Gastrocnemius medialis (tissue), 4 donors: Measurements from ENCODE around the gene P4HTM.

Experiments
- CTCF ChIP-seq, 5 experiments: fragments of 450-650 bp in 3 of 5; fragments of 200-600 bp in 2 of 5; sonication (generic) in 2 of 5; IDR thresholded peaks in 4 of 5; conservative IDR thresholded peaks in 1 of 5; 1 replicate in 4 of 5; 2 replicates in 1 of 5; pipeline ENCODE4 v1.5.1; 2016 to 2019; ENCODE audit warnings: antibody characterized with exemption in 5 of 5, mild to moderate bottlenecking in 3 of 5, moderate library complexity in 3 of 5
- POLR2A ChIP-seq, 2 donors: fragments of 450-650 bp; IDR thresholded peaks; one replicate each; pipeline ENCODE4 v1.6.1; 2017; ENCODE audit warnings: antibody characterized with exemption in 2 of 2, mild to moderate bottlenecking in 2 of 2, moderate library complexity in 2 of 2

- no peak for TF ChIP-seq POLR2A (IDR thresholded peaks at IDR 0.05)
- no peak for TF ChIP-seq CTCF (IDR thresholded peaks at IDR 0.05 in 4 of 5, conservative IDR thresholded peaks at IDR 0.05 in 1 of 5)
Observed at GRCh38 chr3:48983096-48983495, 6.9 kb upstream of the P4HTM start.
